Astrocyte of the spinal cord (primary cell): ENCODE results near the gene DGAT2.

Experiments
- DNase-seq: peaks from one replicate; pipeline ENCODE4 v3.0.0; 2011; ENCODE audit warnings: low read depth, low spot score
- H3K4me3 ChIP-seq: 2 replicates; pipeline ENCODE4 v1.5.1; 2011; ENCODE audit warnings: low read depth, mild to moderate bottlenecking, low read length, moderate library complexity
- CTCF ChIP-seq: IDR thresholded peaks from 2 replicates; pipeline ENCODE4 v1.5.1; 2012; ENCODE audit warnings: low read depth, mild to moderate bottlenecking, low read length, inconsistent platforms
- in situ Hi-C: cut with HindIII; loops from 2 replicates; pipeline ENCODE4 v1.10.0; 2017; ENCODE audit warnings: low sequenced_read_pairs

DGAT2 gene

DNA sequence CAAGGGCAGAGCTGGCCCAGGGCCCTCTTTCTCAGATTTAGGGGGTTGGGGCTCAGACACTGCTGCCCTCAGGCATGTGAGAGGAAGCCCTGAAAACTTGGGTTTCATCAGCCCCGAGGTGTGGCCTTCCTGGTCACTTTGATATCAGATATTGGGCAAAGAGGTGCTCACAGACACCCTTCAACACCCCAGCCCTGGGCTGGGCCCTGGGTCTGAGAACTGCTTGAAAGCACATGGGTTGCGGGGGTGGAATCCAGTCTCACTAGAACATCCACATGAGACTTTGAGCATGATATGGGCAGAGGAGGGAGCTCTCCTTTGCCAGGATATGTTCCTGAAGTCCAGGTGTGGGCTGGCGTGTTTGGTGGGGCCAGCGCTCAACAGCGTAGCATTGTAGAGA, 10.4 kb downstream of the DGAT2 start:
- no peak for DNase-seq
- TF ChIP-seq CTCF: no peak
- in situ Hi-C loops: no loop called here
- H3K4me3 ChIP-seq: no peak overlapping the region

DNA sequence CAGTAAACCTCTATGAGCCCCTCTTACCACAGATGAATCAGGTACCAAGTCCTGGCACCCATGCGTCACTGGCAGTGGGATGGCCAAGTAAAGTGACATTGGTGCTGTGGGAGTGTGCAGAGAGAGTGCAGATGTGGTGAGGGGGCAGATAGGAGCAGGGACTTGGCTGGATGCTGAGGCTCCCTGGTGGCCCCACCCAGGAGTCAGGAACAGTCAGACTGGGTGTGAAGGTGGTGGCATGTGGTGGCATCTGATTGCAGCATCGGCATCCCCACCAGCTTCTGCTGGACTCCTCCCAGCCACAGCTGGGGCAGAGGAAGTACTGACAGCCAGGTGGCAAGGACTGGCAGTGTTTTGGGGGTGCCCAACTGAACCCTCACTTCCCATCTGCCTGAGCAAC, 11.4 kb downstream of the DGAT2 start:
- no peak for DNase-seq
- H3K4me3 ChIP-seq: no peak overlapping the region
- in situ Hi-C loops: no loop called here
- TF ChIP-seq CTCF: no peak

DNA sequence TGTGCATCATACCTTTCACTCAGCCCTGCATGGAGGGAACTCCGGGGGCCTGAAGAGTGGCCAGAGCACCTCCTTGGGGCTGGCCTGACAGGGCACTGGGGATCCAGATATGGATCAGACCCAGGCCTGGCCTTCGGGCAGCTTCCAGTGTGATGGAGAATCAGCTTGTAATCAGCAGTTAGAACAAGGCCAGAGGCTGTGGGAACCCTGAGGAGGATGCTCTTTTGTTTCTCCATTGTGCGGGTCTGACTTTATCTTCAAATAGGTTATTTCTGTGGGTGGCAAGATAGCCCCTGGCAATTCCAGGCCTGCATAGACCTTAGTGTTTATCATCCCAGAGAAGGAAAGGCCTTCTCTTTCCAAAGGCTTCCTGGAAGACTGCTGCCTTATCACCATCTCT, 12.3 kb downstream of the DGAT2 start:
- no peak overlapping the region for H3K4me3 ChIP-seq
- no peak for TF ChIP-seq CTCF
- no peak for DNase-seq
- in situ Hi-C loops: no loop called here

GRCh38 chr11:75781296-75781695, 12.7 kb downstream of the DGAT2 start:
- no peak overlapping the region for H3K4me3 ChIP-seq
- TF ChIP-seq CTCF: no peak
- no peak for DNase-seq
- in situ Hi-C loops: no loop called here

DNA sequence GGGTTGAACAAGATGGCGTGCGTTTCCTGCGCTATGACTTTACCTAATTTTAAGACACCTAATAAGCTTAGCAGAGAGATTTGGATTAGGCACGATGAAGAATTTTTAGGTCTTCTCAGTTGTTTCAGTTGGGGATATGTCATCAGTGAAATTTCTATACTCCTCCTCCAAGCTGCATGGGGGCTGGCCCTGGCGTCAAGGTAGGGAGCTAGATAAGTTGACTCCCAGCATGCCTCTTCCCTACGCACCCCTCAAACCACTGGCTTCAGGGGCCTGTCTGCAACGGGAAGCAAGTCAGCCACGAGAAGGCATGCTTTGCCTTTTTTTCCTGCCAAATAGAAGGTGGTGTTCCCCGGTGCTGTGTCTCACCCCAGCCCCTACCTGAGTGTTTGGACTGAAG, 13.3 kb downstream of the DGAT2 start:
- in situ Hi-C loops: no loop called here
- no peak for DNase-seq
- no peak overlapping the region for H3K4me3 ChIP-seq
- no peak for TF ChIP-seq CTCF

DNA sequence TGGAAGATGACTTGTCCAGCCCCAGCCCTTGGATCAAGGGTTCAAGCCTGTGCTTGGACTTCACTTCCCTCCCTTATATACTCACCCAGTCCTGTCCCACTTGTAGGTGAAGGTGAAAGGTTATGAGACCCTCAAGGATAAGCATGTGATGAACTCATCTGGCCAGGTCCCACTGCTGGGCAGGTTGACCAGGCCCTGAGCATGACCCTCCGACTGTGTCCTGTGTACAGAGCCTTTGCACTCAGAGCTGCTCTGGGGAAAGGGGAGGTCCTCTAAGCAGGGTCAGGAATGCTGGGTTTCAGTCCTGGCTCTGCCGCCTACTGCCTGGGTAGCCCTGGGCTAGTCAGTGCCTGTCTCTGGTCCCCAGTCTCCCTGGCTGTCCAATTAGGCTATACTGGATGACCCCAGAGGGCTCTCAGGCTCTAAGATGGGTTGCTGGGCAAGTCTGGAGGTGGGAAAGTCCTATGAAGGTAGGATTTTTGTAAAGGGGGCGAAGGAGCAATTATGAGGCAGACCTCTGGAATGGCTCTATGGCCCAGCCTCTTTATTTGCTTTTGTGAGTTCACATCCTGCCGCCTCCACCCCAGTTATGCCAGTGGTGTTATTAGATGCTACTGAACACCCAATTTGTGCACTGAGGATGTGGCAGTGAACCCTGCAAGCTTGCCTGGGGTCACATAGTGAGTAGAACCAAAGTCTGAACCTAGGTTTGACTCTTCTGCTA, 14.1 kb downstream of the DGAT2 start:
- H3K4me3 ChIP-seq: no peak overlapping the region
- no peak for DNase-seq
- in situ Hi-C loops: no loop called here
- TF ChIP-seq CTCF: no peak
